ENCODE data around the gene RNF31.

RNF31 gene

DNA sequence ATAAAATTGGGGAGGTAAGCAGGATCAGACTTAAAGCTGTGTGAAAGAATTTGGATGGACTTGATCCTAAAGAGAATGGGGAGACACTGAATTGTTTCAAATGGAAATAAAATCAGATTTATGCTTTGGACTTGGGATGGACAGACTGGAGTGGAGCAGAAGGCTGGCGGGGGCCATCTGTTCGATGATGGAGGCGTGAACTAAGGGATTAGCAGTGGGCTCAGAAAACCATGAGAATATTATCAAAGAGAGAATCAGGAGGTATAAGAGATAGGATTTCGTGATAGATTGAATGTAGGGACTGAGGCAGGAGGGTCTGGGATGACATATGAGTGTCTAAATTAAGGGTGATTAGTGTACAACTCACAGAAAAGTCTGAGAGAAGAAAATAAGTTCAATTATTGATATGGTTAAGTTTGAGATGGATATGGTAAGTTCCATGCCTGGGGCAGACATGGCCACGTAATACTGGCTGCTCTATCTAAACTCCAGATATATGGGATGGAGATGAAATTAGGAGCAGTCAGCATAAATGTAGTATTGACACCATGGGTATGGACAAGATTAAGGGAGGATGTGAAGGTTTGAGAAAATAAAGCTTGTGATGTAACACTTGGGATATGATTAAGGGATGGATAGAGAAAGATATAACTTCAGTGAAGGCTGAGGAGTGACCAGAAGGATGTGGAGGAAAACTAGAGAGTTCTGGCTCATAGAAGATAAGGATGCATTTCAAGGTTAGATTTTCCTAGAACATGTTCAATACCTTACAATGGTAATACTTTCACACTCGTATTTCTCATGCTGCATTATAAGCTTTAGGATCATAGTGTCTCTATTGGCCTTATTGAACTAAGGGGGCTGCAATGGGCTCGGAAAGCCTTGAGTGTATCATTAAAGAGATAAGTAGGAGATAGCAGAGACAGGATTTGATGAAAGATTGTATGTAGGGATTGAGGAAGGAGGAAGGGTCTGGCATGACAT, 57.2 kb downstream of the RNF31 start:
- H3K27ac ChIP-seq: no peak overlapping the region
- TF ChIP-seq, protein P1, sequence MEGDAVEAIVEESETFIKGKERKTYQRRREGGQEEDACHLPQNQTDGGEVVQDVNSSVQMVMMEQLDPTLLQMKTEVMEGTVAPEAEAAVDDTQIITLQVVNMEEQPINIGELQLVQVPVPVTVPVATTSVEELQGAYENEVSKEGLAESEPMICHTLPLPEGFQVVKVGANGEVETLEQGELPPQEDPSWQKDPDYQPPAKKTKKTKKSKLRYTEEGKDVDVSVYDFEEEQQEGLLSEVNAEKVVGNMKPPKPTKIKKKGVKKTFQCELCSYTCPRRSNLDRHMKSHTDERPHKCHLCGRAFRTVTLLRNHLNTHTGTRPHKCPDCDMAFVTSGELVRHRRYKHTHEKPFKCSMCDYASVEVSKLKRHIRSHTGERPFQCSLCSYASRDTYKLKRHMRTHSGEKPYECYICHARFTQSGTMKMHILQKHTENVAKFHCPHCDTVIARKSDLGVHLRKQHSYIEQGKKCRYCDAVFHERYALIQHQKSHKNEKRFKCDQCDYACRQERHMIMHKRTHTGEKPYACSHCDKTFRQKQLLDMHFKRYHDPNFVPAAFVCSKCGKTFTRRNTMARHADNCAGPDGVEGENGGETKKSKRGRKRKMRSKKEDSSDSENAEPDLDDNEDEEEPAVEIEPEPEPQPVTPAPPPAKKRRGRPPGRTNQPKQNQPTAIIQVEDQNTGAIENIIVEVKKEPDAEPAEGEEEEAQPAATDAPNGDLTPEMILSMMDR (IDR thresholded peaks at IDR 0.05): no peak
- no peak for TF ChIP-seq ZFX (IDR thresholded peaks at IDR 0.05; ENCODE audit: borderline replicate concordance)

DNA sequence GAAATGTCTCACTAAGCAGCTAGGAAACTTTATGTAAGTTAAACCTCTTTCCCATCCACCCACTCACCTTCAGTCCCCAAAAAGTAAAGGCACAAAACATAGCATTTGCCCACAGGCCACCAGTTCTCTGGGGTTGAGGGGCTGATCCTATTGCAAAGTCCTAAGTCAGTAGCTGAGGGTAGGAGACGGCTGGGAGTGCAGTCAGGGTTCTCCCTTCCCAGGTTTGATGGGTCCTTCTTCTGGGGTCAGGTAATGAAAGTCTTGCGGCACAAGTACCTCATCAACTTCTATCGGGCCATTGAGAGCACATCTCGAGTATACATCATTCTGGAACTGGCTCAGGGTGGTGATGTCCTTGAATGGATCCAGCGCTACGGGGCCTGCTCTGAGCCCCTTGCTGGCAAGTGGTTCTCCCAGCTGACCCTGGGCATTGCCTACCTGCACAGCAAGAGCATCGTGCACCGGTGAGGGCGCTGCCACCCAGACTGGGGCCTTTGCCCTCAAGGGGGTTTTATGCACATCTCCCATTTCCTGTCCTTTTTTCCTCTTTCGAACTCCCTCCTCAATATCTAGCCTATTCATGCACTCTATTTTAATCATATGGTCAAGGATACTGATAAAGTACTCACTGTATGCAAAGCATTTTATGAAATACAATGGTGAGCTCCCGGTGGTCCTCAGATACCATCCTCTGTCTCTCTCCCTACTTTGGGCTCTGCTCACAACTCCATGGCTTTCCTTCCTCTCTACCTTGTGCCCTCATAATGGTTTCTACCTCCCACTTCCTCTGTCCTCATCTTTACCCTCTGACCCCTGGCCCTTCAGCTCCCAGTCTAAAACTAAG, 59.2 kb downstream of the RNF31 start:
- TF ChIP-seq ZFX (IDR thresholded peaks at IDR 0.05; ENCODE audit: borderline replicate concordance): no peak
- TF ChIP-seq, protein P1 (IDR thresholded peaks at IDR 0.05): no peak
- no peak overlapping the region for H3K27ac ChIP-seq

GRCh38 chr14:24207104-24207551, 59.8 kb downstream of the RNF31 start:
- no peak overlapping the region for H3K27ac ChIP-seq
- no peak for TF ChIP-seq ZFX (IDR thresholded peaks at IDR 0.05; ENCODE audit: borderline replicate concordance)
- TF ChIP-seq, protein P1 (IDR thresholded peaks at IDR 0.05): no peak

DNA sequence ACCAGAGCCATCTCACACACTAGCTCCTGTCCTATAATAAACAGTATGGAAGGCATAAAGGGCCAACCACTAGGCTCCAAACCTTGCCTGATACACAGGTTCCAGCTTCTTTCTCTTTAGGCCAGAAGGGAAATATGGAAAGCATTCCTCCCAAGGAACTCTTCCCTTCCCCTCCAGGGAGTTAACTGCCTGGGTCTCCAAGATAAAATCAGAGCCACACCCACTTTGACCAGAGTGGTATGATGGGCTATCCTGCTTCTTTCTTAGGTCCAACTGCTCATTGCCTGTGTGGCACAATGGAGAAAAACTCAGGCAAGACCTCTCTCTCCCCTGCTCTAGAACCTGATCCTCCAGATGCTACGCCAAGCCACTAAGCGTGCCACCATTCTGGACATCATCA, 60.3 kb downstream of the RNF31 start:
- H3K27ac ChIP-seq: no peak overlapping the region
- no peak for TF ChIP-seq ZFX (IDR thresholded peaks at IDR 0.05; ENCODE audit: borderline replicate concordance)
- TF ChIP-seq, protein P1 (IDR thresholded peaks at IDR 0.05): no peak

Measured in 22Rv1 (cell line).